GM21515 (cell line): ENCODE results near the gene DPP6.

Experiments used
- ATAC-seq: cut with Tn5 transposase; IDR thresholded peaks from one replicate; pipeline ENCODE4 v1.9.1; 2021; ENCODE audit not compliant: unreplicated experiment

DPP6 gene

DNA sequence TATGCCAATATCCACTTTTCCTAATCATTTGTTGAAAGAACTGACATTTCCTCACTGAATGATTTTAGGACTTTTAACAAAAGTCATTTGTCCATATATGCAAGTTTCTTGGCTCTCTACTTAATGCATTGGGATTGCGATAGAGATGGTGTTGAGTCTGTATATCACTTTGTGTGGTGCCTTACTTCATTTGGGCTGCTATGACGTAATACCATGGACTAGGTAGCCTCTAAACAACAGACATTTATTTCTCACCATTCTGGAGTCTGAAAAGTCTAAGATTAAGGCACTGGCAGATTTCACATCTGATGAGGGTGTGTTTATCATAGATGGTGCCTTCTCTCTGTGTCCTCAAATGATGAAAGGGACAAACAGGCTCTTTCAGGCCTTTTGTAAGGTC lies 342.6 kb downstream of the DPP6 start:
- no peak for ATAC-seq

DNA sequence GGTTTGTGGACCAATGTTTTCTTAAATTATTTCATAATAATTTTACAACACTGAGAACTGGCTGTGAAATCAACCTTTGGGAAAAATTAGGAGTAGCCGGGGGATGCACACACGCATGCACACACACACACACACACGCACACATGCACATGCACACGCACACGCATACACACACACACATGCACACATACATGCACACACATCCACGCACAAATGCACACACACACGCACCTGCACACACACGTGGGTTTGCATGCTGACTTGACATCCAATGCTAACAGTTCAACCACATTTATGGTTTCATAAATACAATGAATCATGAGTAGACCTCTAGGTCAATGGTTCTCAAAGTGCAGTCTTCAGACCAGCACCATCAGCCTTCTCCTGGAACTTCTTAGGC lies 354.1 kb downstream of the DPP6 start:
- ATAC-seq: no peak

DNA sequence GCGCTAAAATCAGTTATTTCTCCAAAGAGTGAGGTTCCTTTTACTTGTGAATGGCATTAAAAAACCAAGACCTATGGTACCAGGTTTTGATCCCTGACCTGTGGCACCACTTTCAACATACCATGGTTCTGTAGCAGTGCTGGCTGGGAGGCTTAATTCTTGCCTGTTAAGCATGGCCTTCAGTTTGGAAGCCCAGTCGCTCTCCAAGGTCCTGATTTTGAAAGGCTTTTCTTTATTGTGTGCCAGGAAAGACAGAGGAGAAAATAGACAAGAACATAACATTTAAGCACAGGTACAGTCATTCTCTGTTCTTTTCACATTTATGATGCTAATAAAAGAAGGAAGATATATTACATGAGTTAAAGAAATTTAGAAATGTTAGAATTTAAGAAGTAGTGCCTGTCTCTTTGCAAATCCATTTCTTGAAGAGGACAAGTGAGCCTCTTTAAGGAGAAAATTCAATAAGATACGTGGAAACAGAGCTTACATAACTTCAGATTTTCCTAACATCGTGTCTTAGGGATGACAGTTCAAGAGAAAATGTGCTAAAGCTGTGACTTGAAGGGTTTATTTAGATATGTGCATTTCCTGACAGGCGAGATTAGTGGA lies 357.6 kb downstream of the DPP6 start:
- no peak for ATAC-seq

DNA sequence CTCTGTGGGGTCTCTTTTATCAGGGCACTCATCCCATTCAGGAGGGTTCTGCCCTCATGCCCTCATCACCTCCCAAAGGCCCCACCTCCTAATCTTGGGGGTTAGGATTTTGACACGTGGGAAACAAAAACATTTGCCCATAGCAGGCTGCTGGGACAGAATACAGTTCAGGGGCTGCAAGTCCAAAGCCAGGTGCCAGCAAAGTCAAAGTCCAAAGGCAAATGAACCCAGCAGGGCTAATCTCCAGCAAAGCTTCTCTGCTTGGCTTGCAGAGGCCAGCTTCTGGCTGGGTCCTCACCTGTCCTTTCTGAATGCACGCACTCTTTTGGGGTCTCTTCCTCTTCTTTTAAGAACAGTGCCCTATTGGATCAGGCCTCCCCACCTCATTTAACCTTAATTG lies 359.9 kb downstream of the DPP6 start:
- ATAC-seq: no peak

DNA sequence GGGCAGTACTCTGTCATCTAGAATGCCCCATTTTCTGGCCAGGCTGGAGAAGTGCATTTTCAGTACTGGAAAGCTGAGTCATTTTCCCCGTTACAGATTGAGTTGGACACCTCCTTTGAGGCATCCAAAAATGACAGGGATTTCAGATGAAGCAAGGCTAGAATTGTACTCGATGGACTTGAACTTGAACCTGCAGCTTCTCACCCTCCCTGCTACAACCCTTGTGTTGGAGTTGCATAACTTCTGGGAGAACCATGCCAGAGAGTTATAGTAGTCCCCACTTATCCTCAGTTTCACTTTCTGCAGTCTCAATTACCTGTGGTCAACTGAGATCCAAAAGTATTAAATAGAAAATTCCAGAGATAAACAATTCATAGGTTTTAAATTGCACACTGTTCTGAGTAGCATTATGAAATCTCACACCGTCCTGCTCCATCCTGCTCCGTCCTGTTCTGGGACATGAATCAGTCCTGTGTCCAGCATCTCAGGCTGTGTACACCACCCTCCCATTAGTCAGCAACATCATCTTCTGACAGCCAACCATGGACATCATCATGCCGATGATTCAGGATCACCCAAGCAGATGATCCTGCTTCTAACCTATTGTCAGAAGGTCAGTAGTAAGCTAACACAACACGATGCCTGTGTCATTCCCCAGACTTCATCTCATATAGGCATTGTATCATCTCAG lies 363.7 kb downstream of the DPP6 start:
- no peak for ATAC-seq

DNA sequence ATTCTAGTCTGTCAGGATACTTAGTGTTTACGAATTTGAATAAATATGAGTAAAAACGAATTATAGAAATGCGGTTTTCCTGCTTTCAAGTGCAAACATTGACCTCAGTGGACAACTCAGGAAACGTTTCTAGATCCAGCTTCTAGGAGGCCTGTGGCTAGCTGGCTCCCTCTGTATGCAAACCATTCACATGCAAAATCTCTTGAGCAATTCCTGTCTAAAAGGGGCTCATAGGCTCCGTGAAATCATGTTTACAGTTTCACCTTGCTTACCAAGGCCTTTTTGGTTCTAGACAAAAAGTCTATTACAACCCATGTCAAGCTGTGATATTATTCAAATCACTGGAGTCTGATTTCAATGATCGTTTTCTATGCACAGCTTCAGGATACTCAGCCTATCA lies 364.5 kb downstream of the DPP6 start:
- no peak for ATAC-seq

DNA sequence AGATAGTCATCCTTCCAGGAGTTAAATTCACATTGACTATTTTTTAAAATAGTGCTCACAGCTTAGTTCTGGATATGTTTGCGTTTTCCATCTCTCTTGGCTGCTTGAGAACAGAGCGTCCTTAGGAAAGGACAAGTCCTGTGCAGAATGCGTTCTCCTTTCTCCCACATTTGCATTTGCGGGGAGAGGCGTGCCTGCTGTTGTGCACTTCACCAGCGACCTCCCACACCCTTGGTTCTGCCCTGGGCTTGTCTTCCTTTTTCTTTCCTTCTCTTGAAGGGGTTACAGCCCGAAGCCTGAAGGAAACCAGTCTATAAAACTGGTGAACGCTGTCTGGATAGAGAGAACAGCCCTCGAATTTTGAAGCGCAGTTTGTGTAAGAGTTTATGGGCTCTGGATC lies 367.1 kb downstream of the DPP6 start:
- no peak for ATAC-seq

DNA sequence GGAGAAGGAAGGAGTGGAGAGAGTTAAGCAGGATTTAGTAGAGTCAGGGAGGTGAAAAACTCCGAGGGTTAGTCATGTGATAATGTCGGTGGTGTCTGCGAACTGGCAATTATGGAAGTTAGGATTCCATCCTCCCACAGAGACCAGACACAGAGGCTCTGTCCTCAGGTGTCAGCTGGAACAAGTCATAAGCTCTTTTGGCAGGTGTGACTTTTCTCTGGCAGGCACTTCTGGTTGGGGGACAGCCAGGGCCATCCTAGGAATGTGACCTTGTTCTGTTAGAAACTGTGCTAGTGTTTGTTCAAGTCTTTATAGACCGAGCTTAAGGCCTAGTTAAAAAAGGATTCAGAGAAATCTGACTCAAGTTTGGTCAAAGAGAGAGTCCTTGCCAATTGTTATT lies 371.0 kb downstream of the DPP6 start:
- no peak for ATAC-seq

DNA sequence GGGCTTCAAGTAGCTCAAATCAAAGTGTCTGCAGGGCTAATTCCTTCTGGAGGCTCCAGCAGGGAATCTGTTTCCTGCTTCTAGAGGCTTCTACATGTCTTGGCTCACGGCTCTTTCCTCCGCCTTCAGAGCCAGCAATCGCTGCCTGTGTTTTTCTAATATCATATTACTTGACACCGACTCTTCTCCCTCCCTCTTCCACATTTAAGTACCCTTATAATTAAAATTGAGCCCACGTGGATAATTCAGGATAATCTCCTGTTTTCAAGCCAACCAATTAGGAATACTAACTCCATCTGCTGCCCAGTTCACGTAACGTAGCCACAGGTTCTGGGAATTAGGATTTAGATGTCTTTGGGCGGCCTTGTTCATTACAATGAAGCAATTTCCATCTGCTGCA lies 372.2 kb downstream of the DPP6 start:
- ATAC-seq: no peak

DNA sequence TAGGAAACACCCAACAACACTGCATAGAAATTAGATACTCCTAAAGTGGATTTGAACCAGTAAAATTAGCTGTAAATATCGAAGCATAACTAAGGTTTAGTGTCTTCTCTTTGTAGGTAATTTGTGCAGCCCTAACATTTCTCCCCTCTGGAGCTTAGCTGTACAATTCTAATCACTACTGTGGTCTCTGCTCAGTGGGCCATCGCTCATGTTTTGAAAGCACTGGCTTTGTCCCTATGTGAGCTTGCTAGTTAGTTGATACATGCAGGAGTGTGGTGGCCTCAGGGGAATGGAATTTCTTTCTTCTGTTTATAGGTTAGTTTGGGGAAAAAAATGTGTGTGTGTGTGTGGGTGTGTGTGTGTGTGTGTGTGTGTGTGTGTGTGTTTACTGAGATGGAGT lies 373.1 kb downstream of the DPP6 start:
- no peak for ATAC-seq

DNA sequence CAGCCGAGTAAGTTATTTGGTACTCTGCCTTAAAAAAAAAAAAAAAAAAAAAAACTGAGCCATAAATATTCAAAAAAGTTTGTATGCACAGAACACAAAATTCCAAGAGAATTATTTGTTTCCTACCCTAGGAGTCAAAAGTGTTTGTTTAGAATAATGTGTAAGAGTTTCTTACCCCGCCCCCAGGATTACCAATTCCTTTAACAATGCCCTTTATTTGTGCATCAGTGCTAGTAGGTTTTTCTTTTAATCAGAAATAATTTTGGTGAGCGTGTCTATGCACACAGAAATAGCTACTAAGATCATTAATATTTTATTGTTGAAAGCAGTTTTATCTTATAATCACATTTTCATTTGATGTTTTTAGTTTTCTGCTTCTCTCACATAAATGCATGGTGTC lies 374.6 kb downstream of the DPP6 start:
- ATAC-seq: no peak

DNA sequence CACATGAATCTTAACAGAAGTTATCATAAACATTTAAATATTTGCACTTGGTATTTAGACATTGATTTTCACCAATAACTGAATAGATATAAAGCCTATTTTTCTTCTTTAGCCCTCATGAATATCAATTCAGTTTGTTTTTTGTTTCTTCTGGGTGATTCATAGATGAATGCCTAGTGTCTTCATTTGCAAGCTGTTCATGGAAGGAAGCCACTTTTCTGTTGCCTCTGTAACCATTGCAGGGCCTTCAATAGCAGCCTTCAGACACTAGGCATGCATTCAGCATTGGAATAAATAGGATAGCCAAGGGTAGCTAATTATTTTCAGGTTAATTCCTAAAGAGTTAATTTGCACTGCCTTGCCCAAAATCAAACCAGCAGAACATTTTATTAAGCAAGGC lies 375.3 kb downstream of the DPP6 start:
- no peak for ATAC-seq

DNA sequence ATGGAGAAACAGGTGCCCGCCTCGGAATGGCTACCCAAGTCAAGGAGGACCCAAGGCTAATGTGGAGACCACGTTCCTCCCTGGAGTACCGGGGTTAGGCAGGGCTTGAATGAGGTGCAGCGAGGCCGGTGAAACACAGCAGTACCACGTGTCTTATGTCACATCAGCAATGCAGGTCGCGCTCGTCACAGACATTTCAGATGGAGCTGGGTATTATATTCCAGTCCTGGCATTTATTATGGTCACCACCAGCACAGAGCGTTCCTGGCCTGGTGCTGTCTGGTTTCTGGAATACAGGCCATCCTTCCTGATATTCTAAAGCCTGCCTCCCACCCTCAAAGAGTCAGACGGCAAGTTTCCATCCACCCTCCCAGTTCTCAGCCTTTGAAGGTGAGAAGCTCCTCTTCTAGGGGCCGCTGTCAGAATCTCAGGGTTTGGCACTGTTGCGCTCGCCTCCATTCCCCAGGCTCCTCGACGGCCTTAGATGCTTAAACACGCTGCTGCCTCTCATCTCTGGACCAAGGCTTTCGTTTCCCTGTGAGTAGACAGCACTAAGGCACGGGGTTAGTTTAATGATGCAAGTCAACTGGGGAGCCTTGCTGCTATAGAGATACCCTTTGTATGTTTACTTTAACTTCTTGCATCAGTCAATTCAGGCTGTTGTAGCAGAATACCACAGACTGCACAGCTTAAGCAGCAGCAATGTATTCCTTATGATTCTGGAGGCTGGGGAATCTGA lies 377.6 kb downstream of the DPP6 start:
- ATAC-seq: no peak

DNA sequence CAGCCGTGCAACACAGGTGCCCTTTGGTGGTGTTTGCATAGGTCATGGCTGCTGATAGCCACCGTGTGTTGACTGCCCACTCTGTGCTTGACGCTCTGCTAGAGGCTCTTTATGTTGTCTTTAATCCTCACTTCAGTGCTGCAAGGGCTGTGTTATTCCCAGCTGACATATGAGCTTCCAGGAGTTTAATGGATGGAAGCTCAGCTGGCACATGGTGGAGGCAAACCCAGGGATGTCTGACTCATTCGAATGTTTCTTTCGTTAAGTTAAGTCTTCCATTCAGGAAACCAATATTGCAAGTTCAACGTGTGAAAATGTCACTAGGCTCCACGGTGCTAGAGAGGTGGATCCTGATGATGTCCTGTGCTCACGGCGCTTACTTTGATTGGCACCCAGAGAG lies 378.4 kb downstream of the DPP6 start:
- no peak for ATAC-seq

DNA sequence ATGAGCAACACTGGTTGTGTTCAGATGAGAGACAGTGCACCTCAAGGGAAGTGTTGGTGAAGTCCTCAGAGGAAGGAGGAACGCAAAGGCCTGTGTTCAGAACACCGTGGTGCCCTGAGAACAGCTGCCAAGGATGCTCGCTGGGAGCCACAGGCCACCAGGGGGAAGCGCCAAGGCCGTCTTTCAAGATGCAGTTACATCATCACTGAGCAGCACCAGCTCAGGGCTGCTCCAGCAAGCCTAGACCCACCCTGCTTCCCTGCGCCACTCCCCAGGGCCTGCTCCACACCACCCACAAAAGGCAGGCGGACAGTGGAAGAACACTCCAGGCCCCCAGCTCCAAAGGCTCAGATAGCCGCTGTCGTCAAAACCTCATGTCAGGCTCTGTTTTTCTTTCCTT lies 378.8 kb downstream of the DPP6 start:
- ATAC-seq: no peak

DNA sequence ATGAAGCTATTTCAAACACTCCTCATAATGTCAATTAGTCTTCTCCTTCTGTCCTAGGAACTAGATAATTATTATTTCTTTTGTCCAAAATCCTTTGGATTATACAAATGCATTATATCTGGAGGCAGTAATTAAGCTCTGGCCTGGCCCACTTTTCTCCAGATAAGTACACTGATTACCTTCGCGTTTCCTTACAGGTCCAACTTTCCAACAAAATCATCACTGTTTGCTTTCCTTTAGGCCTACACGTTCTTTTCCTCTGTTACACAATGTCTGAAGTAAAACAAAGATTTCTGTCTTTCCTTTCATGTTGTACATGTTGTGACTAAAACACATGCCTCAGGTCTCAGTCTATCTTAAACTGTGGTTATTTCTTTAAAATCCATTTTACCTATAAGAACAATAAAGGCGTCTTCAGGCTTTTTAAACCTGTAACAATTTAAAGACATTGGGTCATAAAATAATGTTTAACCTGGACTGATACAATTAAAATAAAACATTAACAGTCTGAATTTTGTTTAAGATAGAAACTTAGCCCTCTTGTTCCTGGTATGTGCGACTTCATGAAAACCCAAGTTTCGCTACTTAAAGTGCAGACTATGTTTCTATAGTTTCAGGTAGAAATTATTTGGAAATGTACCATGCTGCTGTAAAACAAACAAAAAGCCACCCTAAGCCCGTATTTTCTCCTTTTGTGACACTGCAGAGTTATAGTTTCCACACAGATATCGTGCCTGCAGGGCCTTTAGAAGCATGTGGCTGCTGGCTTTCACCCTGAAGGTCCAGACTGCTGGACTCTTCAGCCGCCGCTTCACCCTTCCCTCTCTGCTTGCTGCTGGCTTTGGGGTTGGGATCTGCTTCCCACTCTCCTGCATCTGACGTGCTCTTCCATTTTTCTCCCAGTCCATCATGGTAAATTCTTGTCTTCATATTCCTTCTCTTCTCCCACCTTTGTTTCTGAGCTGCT lies 381.7 kb downstream of the DPP6 start:
- no peak for ATAC-seq

DNA sequence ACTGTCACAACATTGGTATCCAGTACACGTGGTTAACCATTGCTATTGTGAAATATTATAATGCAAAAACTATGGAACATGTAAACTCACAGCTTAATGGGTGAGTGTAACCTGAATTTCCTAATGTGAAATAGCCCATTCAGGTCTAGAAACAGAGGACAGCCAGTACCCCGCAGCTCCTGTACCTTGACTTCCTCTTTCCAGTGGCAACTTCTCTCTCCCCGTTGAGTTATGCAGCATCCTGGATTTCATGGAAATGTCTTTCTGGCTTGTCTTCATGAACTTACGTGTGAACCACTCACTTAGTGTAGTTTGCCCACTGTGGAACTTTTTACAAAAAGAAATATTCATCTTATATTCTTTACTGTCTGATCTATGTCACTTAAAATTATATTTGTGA lies 384.4 kb downstream of the DPP6 start:
- ATAC-seq: no peak

DNA sequence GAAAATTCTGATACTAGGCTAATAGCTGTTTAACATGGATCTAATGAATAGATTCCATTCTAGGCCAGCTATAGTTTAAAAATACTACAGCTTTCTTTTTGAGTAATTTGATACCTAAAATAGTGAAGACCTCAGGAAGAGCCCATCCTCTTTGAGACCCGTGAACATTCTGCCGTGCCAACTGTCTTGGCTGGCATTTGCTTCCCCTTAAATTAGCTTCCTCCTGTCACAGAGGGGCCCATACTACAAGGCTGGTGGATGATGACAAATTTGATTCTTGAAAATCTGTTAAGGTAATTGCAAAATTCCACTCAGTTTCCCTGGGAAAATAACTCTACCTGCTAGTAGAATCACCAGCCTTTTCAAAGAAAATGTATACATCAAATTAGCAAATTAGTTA lies 385.0 kb downstream of the DPP6 start:
- no peak for ATAC-seq

DNA sequence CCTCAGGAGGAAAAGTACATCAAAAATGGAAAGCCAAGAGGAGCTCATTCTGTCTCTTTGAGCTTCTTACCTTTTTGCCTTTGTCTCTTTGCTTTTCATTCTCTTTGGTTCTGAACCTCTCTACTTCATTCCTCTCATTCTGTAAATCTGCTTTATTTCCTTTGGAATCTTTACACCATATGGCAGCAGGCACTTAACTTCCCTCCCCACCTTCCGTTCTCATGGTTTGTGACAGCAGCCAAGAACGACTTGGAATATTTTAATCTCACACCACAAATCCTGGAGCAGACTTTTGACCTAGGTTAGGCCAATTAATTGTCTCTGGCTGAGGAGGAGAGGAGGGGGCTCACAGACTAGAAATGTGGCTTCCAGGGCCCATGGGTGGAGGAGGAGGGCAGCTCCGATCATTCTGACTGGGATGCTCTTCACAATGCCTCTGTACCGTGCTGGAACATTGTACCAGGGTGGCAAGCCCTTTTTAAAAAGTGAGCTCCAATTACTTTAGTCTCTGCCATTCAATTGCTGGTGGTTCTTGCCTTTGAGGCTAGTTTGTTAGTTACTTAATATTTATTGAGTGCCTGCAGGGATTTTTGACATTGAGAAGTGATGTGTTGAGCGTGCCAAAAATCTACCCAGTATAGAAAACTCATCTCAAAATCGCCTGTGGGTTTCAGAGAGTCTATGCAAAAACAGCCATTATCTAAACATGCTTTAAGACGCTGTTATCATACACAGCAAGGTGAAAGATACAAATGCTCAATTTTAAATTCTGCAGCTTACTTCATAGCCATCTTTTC lies 386.6 kb downstream of the DPP6 start:
- ATAC-seq: no peak

DNA sequence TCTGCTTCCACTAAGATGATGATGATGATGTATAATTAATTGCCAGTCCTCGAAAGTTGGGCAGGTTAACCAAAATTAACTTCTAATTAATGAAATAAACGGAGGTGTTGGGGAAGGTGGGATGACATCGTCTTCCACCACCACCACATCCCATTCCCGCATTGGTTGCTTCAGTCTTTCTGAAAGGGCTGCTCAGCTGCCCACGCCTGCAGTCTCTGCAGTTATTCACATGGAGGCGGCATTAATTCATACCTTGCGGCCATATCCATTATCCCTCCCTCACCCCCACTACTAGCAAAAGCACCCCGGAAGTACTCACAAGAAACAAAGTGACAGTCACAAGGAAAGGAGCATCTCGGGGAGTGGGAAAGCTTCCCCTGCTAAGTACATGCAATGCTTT lies 387.9 kb downstream of the DPP6 start:
- ATAC-seq: no peak

DNA sequence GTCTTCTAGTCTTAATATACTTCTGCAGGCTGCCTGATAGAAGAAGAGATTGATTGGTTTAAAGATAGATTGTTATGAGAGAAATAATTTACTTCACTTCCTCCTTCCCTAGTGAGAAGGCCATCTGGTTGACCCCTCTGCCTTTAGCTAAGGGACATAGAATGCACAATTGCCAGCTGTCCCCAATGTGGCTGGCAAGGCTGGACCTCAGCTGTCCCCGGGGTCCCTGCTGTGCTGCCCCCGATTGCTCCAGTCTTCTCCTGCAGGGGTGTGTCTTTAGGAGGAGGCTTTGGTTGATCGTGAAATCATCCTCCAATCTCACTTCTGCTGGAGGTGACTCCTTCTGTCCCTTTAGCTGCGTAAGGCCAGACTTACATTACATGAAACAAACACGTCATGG lies 388.5 kb downstream of the DPP6 start:
- no peak for ATAC-seq
